Measurements from ENCODE around the gene BMP4.

Gene BMP4

GRCh38 chr14:53948205-53948884 is 8.3 kb downstream of the BMP4 start:
- ChIA-PET POLR2A (no interaction called here), CTCF (interaction anchor here (1.3 to 2.2 kb wide), 3 partner anchors 11 to 408 kb away, joined by 3 to 5 read pairs (median 4); no protein-coding TSS in a partner anchor)
- no peak for TF ChIP-seq CTCF (IDR thresholded peaks at IDR 0.05; ENCODE audit: control extremely low read depth, extremely low read depth, low read depth, missing control alignments)
- DNase-seq (ENCODE audit: extremely low spot score): no peak

GRCh38 chr14:53947452-53948204 is 9.0 kb downstream of the BMP4 start:
- no peak for DNase-seq (ENCODE audit: extremely low spot score)
- ChIA-PET CTCF (interaction anchor here (0.8 to 2.2 kb wide), 9 partner anchors 9 to 892 kb away, joined by 3 to 6 read pairs (median 3); no protein-coding TSS in a partner anchor), POLR2A (interaction anchor here (0.6 kb wide), 1 partner anchor 407 kb away, joined by 6 read pairs; no protein-coding TSS in a partner anchor)
- TF ChIP-seq CTCF (IDR thresholded peaks at IDR 0.05; ENCODE audit: control extremely low read depth, extremely low read depth, low read depth, missing control alignments): no peak

- DNase-seq (ENCODE audit: extremely low spot score): no peak
- CTCF ChIA-PET: interaction anchor here (0.8 to 2.2 kb wide), 10 partner anchors 9 to 891 kb away, joined by 3 to 6 read pairs (median 3); no protein-coding TSS in a partner anchor
- POLR2A ChIA-PET: interaction anchor here (0.6 kb wide), 1 partner anchor 407 kb away, joined by 6 read pairs; no protein-coding TSS in a partner anchor
- TF ChIP-seq CTCF (IDR thresholded peaks at IDR 0.05; ENCODE audit: control extremely low read depth, extremely low read depth, low read depth, missing control alignments): no peak
Measured at GRCh38 chr14:53947094-53947445, 9.6 kb downstream of the BMP4 start.

- POLR2A ChIA-PET: interaction anchor here (0.6 kb wide), 1 partner anchor 408 kb away, joined by 6 read pairs; no protein-coding TSS in a partner anchor
Measured at GRCh38 chr14:53946404-53947093, 10.1 kb downstream of the BMP4 start.

GRCh38 chr14:53946071-53946403 is 10.6 kb downstream of the BMP4 start:
- ChIA-PET POLR2A (no interaction called here), CTCF (interaction anchor here (0.9 to 2.9 kb wide), 8 partner anchors 7 to 890 kb away, joined by 3 to 8 read pairs (median 4); partner anchors contain the start of gene BMP4)
- no peak for TF ChIP-seq CTCF (IDR thresholded peaks at IDR 0.05; ENCODE audit: control extremely low read depth, extremely low read depth, low read depth, missing control alignments)
- no peak for DNase-seq (ENCODE audit: extremely low spot score)

More at GRCh38 chr14:53946404-53947093, 10.1 kb downstream of the BMP4 start:
- CTCF ChIA-PET: interaction anchor here (0.9 to 2.9 kb wide), 10 partner anchors 7 to 891 kb away, joined by 3 to 8 read pairs (median 4); partner anchors contain the start of gene BMP4
- peak; percentile 20 for TF ChIP-seq CTCF (IDR thresholded peaks at IDR 0.05; ENCODE audit: control extremely low read depth, extremely low read depth, low read depth, missing control alignments)
- no peak for DNase-seq (ENCODE audit: extremely low spot score)

- ChIA-PET CTCF (interaction anchor here (1.8 to 2.9 kb wide), 3 partner anchors 9 to 15 kb away, joined by 4 to 9 read pairs (median 7); no protein-coding TSS in a partner anchor), POLR2A (no interaction called here)
- DNase-seq (ENCODE audit: extremely low spot score): no peak
- TF ChIP-seq CTCF (IDR thresholded peaks at IDR 0.05; ENCODE audit: control extremely low read depth, extremely low read depth, low read depth, missing control alignments): no peak
Measured at GRCh38 chr14:53943751-53944083, 12.9 kb downstream of the BMP4 start.
